PC-3 (cell line): ENCODE results near the gene PXMP4. TPM values are rescaled to one million over a fixed set of nuclear protein-coding genes. Genes with fewer than 3 reads are reported as not detected.

ENCODE experiments used
- ATAC-seq: fragments of 200-7000 bp; cut with Tn5 transposase; 2 replicates; pipeline ENCODE4 v1.9.1; 2020; ENCODE audit warnings: mild to moderate bottlenecking, moderate library complexity
- BruUV-seq: library from RNA; stranded (reverse); fragments of 400-500 nt; replicated peaks from 2 replicates; lab custom pipeline; 2021; lab: Mats Ljungman, UMichigan
- CTCF ChIA-PET: fragments of 300-600 bp; sonication (Branson Sonifier 250); formaldehyde crosslinking; loops from one replicate; lab custom pipeline; 2022; ENCODE audit warnings: antibody characterized with exemption; lab: Charles Lee
- POLR2A ChIA-PET: fragments of 300-600 bp; sonication (Branson Sonifier 250); formaldehyde crosslinking; loops from one replicate; lab custom pipeline; 2022; ENCODE audit warnings: antibody characterized with exemption; ENCODE audit not compliant: unreplicated experiment; lab: Charles Lee
- DNase-seq: peaks from one replicate; pipeline ENCODE4 v3.0.0-alpha.2; 2015
- H2AFZ ChIP-seq: fragments of 300-600 bp; sonication (generic); 2 replicates; pipeline ENCODE4 v1.6.0; 2016; ENCODE audit warnings: antibody characterized with exemption, low read length
- H3F3A ChIP-seq: fragments of 300-600 bp; sonication (generic); one replicate; pipeline ENCODE4 v1.6.0; 2017; ENCODE audit warnings: antibody characterized with exemption, low read length, control low read depth, mild to moderate bottlenecking; ENCODE audit not compliant: unreplicated experiment
- H3K27ac ChIP-seq: fragments of 300-600 bp; sonication (generic); 2 replicates; pipeline ENCODE4 v1.5.1; 2016; ENCODE audit warnings: mild to moderate bottlenecking, low read length
- H3K27me3 ChIP-seq: fragments of 300-600 bp; sonication (generic); 2 replicates; pipeline ENCODE4 v1.6.1; 2016; ENCODE audit warnings: low read length, mixed read lengths
- H3K36me3 ChIP-seq: fragments of 300-600 bp; sonication (generic); 2 replicates; pipeline ENCODE4 v1.6.1; 2016; ENCODE audit warnings: low read depth, mixed run types, low read length, mixed read lengths
- H3K4me1 ChIP-seq: fragments of 300-600 bp; sonication (generic); 2 replicates; pipeline ENCODE4 v1.5.1; 2016; ENCODE audit warnings: low read length; ENCODE audit not compliant: insufficient read depth
- H3K4me2 ChIP-seq: fragments of 300-600 bp; sonication (generic); 2 replicates; pipeline ENCODE4 v1.6.0; 2016; ENCODE audit warnings: low read length
- H3K4me3 ChIP-seq: fragments of 300-600 bp; sonication (generic); 2 replicates; pipeline ENCODE4 v1.5.1; 2016; ENCODE audit warnings: mild to moderate bottlenecking, low read length, mixed read lengths
- H3K79me2 ChIP-seq: fragments of 300-600 bp; sonication (generic); 2 replicates; pipeline ENCODE4 v1.6.1; 2017; ENCODE audit warnings: low read length, mixed read lengths
- H3K9ac ChIP-seq: fragments of 300-600 bp; sonication (generic); 2 replicates; pipeline ENCODE4 v1.6.0; 2016; ENCODE audit warnings: mild to moderate bottlenecking, low read length
- H3K9me2 ChIP-seq: fragments of 300-600 bp; sonication (generic); replicated peaks from 2 replicates; pipeline ENCODE4 v1.6.1; 2016; ENCODE audit warnings: mixed run types, low read length, mixed read lengths
- H3K9me3 ChIP-seq: fragments of 300-600 bp; sonication (generic); 2 replicates; pipeline ENCODE4 v1.6.1; 2016; ENCODE audit warnings: low read length, mixed read lengths
- H4K20me1 ChIP-seq: fragments of 300-600 bp; sonication (generic); 2 replicates; pipeline ENCODE4 v1.6.1; 2016; ENCODE audit warnings: low read length, mixed read lengths
- CTCF ChIP-seq: fragments of 300-600 bp; sonication (generic); conservative IDR thresholded peaks from 2 replicates; pipeline ENCODE4 v1.5.1; 2017; ENCODE audit warnings: antibody characterized with exemption, low read depth, mild to moderate bottlenecking, low read length
- EZH2 ChIP-seq: fragments of 300-600 bp; sonication (generic); IDR thresholded peaks from one replicate; pipeline ENCODE4 v1.6.1; 2017; ENCODE audit warnings: antibody characterized with exemption, mild to moderate bottlenecking, low read length; ENCODE audit not compliant: unreplicated experiment
- EZH2phosphoT487 ChIP-seq: fragments of 300-600 bp; sonication (generic); IDR thresholded peaks from 2 replicates; pipeline ENCODE4 v1.6.1; 2018; ENCODE audit warnings: mild to moderate bottlenecking, antibody characterized with exemption, low read length, borderline replicate concordance
- intact Hi-C: fragments of 100-400 bp; cut with micrococcal nuclease; formaldehyde crosslinking; loops from 2 replicates; pipeline ENCODE4 v1.9.0; 2023
- total RNA-seq: library from RNA; depleted of rRNA; stranded (reverse); fragments of >200 nt; gene quantifications from 2 replicates; pipeline ENCODE4 v1.2.3, GENCODE V29; 2014

The PXMP4 gene
- total RNA-seq, 1 experiment from 2014 or later, result not detected

- H3K9ac ChIP-seq, result no peak overlapping the region
- no peaks in the 10 kb centered on the region for H3K79me2 ChIP-seq
- no peaks in the 10 kb centered on the region for H3F3A ChIP-seq
- CTCF ChIA-PET, result no interaction called here
- H3K4me2 ChIP-seq, result no peak overlapping the region
- H3K9me3 ChIP-seq, result no peaks in the 10 kb centered on the region
- no peak overlapping the region for H3K27ac ChIP-seq
- no peak for ATAC-seq
- H3K27me3 ChIP-seq, result no peaks in the 10 kb centered on the region
- POLR2A ChIA-PET, result no interaction called here
- no peaks in the 10 kb centered on the region; the same call in 1 of the 2 replicates for H3K36me3 ChIP-seq
- intact Hi-C loops, result no loop called here
- H3K4me3 ChIP-seq, result no peak overlapping the region
- H3K9me2 ChIP-seq, result no peaks in the 10 kb centered on the region
- no peaks in the 10 kb centered on the region for H4K20me1 ChIP-seq
- BruUV-seq, result no TSS peak
- DNase-seq, result no peak
- H3K4me1 ChIP-seq, result peaks cover 12% of the 10 kb centered on the region; the same call in 1 of the 2 replicates
- TF ChIP-seq EZH2 (no peak), EZH2phosphoT487 (no peak), CTCF (no peak)
- no peak overlapping the region for H2AFZ ChIP-seq
These were observed 63.1 kb downstream of the PXMP4 start for GRCh38 chr20:33656783-33657703.

- no TSS peak for BruUV-seq
- TF ChIP-seq EZH2phosphoT487, result no peak
- no peak for TF ChIP-seq EZH2
- TF ChIP-seq CTCF, result no peak
- Histone ChIP-seq H3K4me1 (peaks cover 15% of the 10 kb centered on the region), H3K79me2 (no peaks in the 10 kb centered on the region), H3K36me3 (no peaks in the 10 kb centered on the region; the same call in 1 of the 2 replicates), H3K4me3 (no peak overlapping the region), H3F3A (no peaks in the 10 kb centered on the region), H4K20me1 (no peaks in the 10 kb centered on the region), H3K9me2 (no peaks in the 10 kb centered on the region), H2AFZ (no peak overlapping the region), H3K4me2 (no peak overlapping the region), H3K27ac (no peak overlapping the region), H3K9ac (no peak overlapping the region), H3K9me3 (no peaks in the 10 kb centered on the region), H3K27me3 (no peaks in the 10 kb centered on the region)
- no peak for ATAC-seq
- DNase-seq, result no peak
- POLR2A ChIA-PET, result no interaction called here
- CTCF ChIA-PET, result no interaction called here
- intact Hi-C loops, result no loop called here
These were observed 63.9 kb downstream of the PXMP4 start for GRCh38 chr20:33656010-33656782.
